K562 (cell line): ENCODE measurements around the gene SLC1A2. TPM values are rescaled to one million over a fixed set of nuclear protein-coding genes. Genes with fewer than 3 reads are reported as not detected.
A peak's percentile ranks its signal among the peaks of the same experiment; 100 is the strongest.

ENCODE experiments used
- CBX2 ChIP-seq: fragments of 200-600 bp; sonication (generic); IDR thresholded peaks from one replicate; pipeline ENCODE4 v1.6.1; 2012; ENCODE audit warnings: mild to moderate bottlenecking, low read length, inconsistent platforms; ENCODE audit not compliant: insufficient read depth, poor library complexity, severe bottlenecking
- CC2D1A ChIP-seq: fragments of 450-650 bp; IDR thresholded peaks from 2 replicates; pipeline ENCODE4 v1.6.1; 2017; ENCODE audit warnings: mild to moderate bottlenecking
- GTF2A2 ChIP-seq: IDR thresholded peaks from 2 replicates; pipeline ENCODE4 v1.6.1; 2016; ENCODE audit warnings: mild to moderate bottlenecking, missing genetic modification characterization, missing compliant biosample characterization
- MAZ ChIP-seq, 2 experiments: fragments of 450-650 bp in 1 of 2; sonication (generic) in 1 of 2; formaldehyde crosslinking; IDR thresholded peaks in 1 of 2; conservative IDR thresholded peaks in 1 of 2; 2 replicates each; pipeline versions ENCODE4 v1.4.0 to v1.5.0; 2020; ENCODE audit warnings: mild to moderate bottlenecking in 1 of 2, missing genetic modification reagents in 1 of 2
- PHTF2 ChIP-seq: fragments of 250-450 bp; sonication (Bioruptor Pico); IDR thresholded peaks from 2 replicates; pipeline ENCODE4 v1.5.0; 2021; ENCODE audit warnings: mild to moderate bottlenecking
- RAD21 ChIP-seq, 2 experiments: fragments of 250-450 bp in 1 of 2; fragments of 450-650 bp in 1 of 2; sonication (Bioruptor Pico) in 1 of 2; formaldehyde crosslinking in 1 of 2; IDR thresholded peaks in 1 of 2; conservative IDR thresholded peaks in 1 of 2; 2 replicates each; pipeline versions ENCODE4 v1.4.0 to v1.8.0; 2020 to 2022; ENCODE audit warnings: mild to moderate bottlenecking in 2 of 2, moderate library complexity in 1 of 2
- RAD51 ChIP-seq: fragments of 450-650 bp; IDR thresholded peaks from 2 replicates; pipeline ENCODE4 v1.7.1; 2016; ENCODE audit warnings: low read depth, mild to moderate bottlenecking, borderline replicate concordance
- SAP30 ChIP-seq: fragments of 200-600 bp; sonication (generic); IDR thresholded peaks from 2 replicates; pipeline ENCODE4 v1.6.1; 2012; ENCODE audit warnings: borderline replicate concordance, low read depth, mild to moderate bottlenecking, moderate library complexity, low read length, control low read depth, inconsistent platforms; ENCODE audit not compliant: insufficient read depth, poor library complexity, severe bottlenecking
- SMC3 ChIP-seq: conservative IDR thresholded peaks from 2 replicates; pipeline ENCODE4 v1.6.1; 2011; ENCODE audit warnings: low read depth, low read length, improper control_type of control experiment; ENCODE audit not compliant: insufficient read depth
- polyA plus RNA-seq, 8 experiments: library from polyadenylated mRNA; depleted of rRNA in 4 of 8; stranded (reverse) in 5 of 8; unstranded in 3 of 8; fragments of >200 nt; fragmentation: Nextera tagmentation in 2 of 8; fragmentation: Illumina TruSeq in 1 of 8; extraction: Ambion mirVana in 2 of 8; extraction: Trizol in 1 of 8; gene quantifications; 2 replicates each; pipeline versions ENCODE4 v1.2.1 to v1.2.3, GENCODE V29; 2011 to 2014; ENCODE audit warnings: inconsistent platforms in 1 of 8, missing spikeins in 1 of 8
- total RNA-seq, 7 experiments: library from RNA; depleted of rRNA in 6 of 7; stranded (reverse); fragments of >200 nt in 6 of 7; fragmentation: Illumina TruSeq in 2 of 7; extraction: Trizol in 2 of 7; gene quantifications; 2 replicates each; pipeline versions ENCODE4 v1.2.1 to v1.2.3, GENCODE V29; 2011 to 2021; ENCODE audit warnings: low replicate concordance in 1 of 7
- TF ChIP-seq, protein P1 (sequence below): sonication (generic); formaldehyde crosslinking; IDR thresholded peaks from 2 replicates; pipeline ENCODE4 v1.8.1; 2023; ENCODE audit warnings: mild to moderate bottlenecking, missing genetic modification reagents
- TF ChIP-seq, protein P2 (sequence below): sonication (generic); formaldehyde crosslinking; IDR thresholded peaks from 2 replicates; pipeline ENCODE4 v1.8.0; 2022; ENCODE audit warnings: mild to moderate bottlenecking, missing genetic modification reagents
- TF ChIP-seq, protein P3 (sequence below): fragments of 450-650 bp; formaldehyde crosslinking; IDR thresholded peaks from 2 replicates; pipeline ENCODE4 v1.4.0; 2020; ENCODE audit warnings: mild to moderate bottlenecking, moderate library complexity
- TF ChIP-seq, protein P4 (sequence below), 3 experiments: IDR thresholded peaks in 2 of 3; conservative IDR thresholded peaks in 1 of 3; 2 replicates each; pipeline ENCODE4 v1.5.1; 2011 to 2012; ENCODE audit warnings: low read length in 3 of 3, mild to moderate bottlenecking in 3 of 3, control low read depth in 2 of 3, improper control_type of control experiment in 1 of 3, inconsistent platforms in 1 of 3, low read depth in 1 of 3, mixed read lengths in 1 of 3, moderate library complexity in 1 of 3; ENCODE audit not compliant: insufficient read depth in 2 of 3
- TF ChIP-seq, protein P5 (sequence below), 2 experiments: fragments of 450-650 bp; conservative IDR thresholded peaks; 2 replicates each; pipeline ENCODE4 v1.6.1; 2017; ENCODE audit warnings: mild to moderate bottlenecking in 2 of 2, moderate library complexity in 2 of 2

The SLC1A2 gene
- total and polyA plus RNA-seq, 9 of the 15 experiments (the other 6 are each of a cell fraction or from before 2014, with no cell fraction given) = 0.03 to 0.07 (median 0.04) TPM; not detected in 5

DNA sequence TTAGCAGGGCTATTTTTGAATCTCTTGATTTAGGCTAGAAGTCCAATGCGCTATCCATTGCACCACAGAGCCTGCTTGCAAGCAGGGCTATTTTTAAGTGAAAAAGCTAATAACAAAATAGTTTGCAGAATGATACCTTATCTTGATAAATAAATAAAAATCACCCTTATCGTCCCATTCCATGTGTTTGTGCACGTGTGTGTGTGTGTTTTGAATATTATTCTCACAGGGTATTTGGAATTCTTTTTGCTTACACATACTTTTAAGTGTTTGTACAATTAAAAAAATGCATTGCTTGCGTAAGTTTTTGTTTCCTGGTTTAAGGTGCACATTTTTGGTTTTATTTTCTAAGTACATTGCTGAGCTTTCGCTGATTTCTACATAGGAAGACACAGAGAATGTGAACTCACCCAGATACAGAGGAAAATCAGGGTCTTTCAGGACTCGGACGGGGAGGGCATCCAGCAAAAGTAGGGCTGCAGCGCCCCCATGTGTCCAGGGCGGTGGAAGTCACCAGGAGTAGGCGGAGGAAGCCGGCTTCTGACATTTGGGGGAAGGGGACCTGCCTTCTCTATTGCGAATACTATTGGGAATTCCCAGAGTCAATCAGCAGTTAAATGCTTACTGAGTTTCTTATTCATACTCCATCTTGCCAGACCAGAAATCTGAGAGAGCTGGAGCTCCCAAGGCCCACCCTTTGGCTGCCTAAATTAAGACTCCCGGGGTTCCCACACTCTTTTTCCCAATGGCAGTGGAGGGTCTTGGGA is 27.3 kb downstream of the SLC1A2 start (continued):
- TF ChIP-seq RAD51 (no peak), SAP30 (no peak), MAZ (CRISPR knock-in tag; conservative IDR thresholded peaks at IDR 0.05 in 1 of 2, IDR thresholded peaks at IDR 0.05 in 1 of 2) (0 out of 4 replicates have a peak, but pooled peaks have one; percentile 17 to 20), CC2D1A (peak; percentile 74; the same call in 1 of the 2 replicates), CBX2 (no peak), RAD21 (CRISPR knock-in tag; conservative IDR thresholded peaks at IDR 0.05 in 1 of 2, IDR thresholded peaks at IDR 0.05 in 1 of 2) (peak; percentile 94 to 96), SMC3 (peak; percentile 79), GTF2A2 (no peak), PHTF2 (CRISPR knock-in tag) (no peak)
- TF ChIP-seq, protein P1, sequence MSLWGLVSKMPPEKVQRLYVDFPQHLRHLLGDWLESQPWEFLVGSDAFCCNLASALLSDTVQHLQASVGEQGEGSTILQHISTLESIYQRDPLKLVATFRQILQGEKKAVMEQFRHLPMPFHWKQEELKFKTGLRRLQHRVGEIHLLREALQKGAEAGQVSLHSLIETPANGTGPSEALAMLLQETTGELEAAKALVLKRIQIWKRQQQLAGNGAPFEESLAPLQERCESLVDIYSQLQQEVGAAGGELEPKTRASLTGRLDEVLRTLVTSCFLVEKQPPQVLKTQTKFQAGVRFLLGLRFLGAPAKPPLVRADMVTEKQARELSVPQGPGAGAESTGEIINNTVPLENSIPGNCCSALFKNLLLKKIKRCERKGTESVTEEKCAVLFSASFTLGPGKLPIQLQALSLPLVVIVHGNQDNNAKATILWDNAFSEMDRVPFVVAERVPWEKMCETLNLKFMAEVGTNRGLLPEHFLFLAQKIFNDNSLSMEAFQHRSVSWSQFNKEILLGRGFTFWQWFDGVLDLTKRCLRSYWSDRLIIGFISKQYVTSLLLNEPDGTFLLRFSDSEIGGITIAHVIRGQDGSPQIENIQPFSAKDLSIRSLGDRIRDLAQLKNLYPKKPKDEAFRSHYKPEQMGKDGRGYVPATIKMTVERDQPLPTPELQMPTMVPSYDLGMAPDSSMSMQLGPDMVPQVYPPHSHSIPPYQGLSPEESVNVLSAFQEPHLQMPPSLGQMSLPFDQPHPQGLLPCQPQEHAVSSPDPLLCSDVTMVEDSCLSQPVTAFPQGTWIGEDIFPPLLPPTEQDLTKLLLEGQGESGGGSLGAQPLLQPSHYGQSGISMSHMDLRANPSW (CRISPR knock-in tag) = no peak
- TF ChIP-seq, protein P2, sequence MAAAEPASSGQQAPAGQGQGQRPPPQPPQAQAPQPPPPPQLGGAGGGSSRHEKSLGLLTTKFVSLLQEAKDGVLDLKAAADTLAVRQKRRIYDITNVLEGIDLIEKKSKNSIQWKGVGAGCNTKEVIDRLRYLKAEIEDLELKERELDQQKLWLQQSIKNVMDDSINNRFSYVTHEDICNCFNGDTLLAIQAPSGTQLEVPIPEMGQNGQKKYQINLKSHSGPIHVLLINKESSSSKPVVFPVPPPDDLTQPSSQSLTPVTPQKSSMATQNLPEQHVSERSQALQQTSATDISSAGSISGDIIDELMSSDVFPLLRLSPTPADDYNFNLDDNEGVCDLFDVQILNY (CRISPR knock-in tag) = no peak
- TF ChIP-seq, protein P3, sequence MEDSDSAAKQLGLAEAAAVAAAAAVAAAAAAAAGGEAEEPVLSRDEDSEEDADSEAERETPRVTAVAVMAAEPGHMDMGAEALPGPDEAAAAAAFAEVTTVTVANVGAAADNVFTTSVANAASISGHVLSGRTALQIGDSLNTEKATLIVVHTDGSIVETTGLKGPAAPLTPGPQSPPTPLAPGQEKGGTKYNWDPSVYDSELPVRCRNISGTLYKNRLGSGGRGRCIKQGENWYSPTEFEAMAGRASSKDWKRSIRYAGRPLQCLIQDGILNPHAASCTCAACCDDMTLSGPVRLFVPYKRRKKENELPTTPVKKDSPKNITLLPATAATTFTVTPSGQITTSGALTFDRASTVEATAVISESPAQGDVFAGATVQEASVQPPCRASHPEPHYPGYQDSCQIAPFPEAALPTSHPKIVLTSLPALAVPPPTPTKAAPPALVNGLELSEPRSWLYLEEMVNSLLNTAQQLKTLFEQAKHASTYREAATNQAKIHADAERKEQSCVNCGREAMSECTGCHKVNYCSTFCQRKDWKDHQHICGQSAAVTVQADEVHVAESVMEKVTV (CRISPR knock-in tag) = peak; percentile 92
- TF ChIP-seq, protein P4, sequence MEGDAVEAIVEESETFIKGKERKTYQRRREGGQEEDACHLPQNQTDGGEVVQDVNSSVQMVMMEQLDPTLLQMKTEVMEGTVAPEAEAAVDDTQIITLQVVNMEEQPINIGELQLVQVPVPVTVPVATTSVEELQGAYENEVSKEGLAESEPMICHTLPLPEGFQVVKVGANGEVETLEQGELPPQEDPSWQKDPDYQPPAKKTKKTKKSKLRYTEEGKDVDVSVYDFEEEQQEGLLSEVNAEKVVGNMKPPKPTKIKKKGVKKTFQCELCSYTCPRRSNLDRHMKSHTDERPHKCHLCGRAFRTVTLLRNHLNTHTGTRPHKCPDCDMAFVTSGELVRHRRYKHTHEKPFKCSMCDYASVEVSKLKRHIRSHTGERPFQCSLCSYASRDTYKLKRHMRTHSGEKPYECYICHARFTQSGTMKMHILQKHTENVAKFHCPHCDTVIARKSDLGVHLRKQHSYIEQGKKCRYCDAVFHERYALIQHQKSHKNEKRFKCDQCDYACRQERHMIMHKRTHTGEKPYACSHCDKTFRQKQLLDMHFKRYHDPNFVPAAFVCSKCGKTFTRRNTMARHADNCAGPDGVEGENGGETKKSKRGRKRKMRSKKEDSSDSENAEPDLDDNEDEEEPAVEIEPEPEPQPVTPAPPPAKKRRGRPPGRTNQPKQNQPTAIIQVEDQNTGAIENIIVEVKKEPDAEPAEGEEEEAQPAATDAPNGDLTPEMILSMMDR (IDR thresholded peaks at IDR 0.05 in 2 of 3, conservative IDR thresholded peaks at IDR 0.05 in 1 of 3; ENCODE audit: insufficient read depth in 2 of 3, low read depth in 1 of 3, low read length in 3 of 3) = peak; percentile 79 to 90 (median 81)
- TF ChIP-seq, protein P5, sequence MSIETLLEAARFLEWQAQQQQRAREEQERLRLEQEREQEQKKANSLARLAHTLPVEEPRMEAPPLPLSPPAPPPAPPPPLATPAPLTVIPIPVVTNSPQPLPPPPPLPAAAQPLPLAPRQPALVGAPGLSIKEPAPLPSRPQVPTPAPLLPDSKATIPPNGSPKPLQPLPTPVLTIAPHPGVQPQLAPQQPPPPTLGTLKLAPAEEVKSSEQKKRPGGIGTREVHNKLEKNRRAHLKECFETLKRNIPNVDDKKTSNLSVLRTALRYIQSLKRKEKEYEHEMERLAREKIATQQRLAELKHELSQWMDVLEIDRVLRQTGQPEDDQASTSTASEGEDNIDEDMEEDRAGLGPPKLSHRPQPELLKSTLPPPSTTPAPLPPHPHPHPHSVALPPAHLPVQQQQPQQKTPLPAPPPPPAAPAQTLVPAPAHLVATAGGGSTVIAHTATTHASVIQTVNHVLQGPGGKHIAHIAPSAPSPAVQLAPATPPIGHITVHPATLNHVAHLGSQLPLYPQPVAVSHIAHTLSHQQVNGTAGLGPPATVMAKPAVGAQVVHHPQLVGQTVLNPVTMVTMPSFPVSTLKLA (conservative IDR thresholded peaks at IDR 0.05) = 0 out of 4 replicates have a peak, but pooled peaks of 1 of the 2 experiments have one; percentile 29
